NCI-H1694 treated with DMSO at 0.1 percent for 48 hours (cell line): Measurements from ENCODE around the gene HOXA5.

Experiments
- DNase-seq: peaks from one replicate; lab custom pipeline; 2025; lab: John Stamatoyannopoulos, UW

HOXA5 gene

DNA sequence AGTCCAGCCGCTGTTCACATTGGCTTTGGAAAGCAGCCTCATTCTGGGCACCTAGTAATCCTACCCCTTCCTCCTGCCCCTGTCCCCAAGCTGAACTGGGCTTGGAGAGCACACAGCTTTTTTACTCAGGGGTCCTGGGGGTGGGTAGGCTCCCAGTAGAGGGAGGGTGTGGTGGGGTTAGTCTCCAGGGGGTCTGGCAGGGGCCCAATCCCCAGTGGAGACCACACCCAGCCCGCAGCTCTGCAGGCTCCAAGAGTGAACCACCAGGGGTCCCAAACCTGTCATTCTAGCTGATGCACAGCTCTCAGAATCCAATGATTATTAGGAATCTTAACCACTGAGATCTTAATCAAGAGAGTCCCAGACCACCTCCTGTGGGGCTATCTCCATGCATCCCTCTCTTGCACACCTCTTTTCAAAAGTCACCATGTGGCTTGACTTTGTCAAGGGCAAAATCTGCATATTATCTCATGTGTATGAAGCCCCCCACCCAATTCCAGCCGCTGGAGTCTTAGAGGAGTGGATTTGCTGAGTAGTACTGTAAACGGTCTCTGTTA lies 38.9 kb upstream of the HOXA5 start:
- no peak for DNase-seq

DNA sequence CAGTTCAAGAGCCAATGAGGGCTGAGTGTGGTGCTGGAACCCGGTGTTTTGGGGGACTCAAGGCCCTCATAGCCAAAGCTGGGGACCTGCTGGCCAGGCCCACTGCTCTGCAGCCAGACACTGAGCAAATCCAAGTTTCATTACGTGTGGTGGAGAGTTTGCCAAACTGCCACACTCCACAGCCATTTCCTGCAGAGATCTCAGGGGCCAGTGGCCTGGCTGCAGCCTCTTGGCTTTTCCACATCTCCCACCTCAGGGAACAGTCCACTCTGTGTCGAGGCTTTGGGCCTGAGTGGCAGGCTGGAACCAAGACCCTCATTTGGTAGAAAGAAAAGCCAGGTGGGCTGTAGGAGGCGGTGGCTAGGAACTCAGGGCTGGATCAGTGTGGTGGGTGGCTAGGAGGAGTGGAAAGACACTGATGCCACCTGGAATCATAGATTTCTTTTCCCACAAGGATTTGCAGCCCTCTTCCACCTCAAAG lies 38.4 kb upstream of the HOXA5 start:
- DNase-seq, result no peak

DNA sequence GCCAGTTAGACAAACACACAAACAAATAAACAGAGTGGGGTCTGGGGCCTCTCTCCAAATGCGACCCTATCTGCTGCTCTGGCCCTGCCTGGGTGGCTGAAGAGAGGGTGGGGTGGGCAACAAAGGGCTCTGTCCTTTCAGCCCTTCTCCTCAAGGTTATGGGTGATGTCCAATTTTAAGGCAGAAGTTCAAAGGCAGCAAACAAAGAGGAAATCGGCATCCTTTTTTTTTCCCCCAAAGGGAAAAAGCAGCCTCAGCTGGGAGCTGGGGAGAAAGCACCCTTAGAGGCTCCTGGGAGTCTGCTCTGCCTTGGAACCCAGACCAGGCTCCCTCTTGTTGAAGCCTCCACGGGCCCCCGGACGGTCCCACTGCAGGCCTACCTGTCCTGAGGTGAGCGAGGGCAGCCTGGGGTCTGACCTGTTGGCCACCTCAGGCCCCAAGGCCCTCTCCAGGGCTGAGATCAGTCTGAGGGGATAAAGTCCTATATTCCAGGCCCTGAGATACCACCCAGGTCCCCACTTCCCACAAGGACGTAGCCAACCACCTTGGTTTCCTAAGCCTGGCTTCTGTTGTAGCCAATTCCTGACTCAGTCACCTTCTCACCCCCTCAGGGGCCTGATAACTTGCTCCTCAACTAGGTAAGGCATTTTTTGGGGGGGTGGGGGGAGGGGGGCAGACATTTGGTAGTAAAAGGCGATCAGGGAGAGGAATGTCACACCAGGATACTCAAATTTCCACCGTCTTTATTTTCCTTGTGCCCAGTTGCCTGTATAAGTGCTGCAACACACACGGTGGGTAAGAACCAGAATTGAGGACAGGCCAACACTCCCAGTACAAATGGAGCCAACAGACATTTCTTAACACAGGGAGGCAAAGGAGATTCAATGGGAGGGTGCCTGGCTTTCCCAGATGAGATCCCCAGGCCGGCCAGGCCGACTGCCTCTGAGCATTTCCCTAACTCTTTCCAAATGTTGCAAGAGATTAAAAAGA lies 37.2 kb upstream of the HOXA5 start:
- no peak for DNase-seq

DNA sequence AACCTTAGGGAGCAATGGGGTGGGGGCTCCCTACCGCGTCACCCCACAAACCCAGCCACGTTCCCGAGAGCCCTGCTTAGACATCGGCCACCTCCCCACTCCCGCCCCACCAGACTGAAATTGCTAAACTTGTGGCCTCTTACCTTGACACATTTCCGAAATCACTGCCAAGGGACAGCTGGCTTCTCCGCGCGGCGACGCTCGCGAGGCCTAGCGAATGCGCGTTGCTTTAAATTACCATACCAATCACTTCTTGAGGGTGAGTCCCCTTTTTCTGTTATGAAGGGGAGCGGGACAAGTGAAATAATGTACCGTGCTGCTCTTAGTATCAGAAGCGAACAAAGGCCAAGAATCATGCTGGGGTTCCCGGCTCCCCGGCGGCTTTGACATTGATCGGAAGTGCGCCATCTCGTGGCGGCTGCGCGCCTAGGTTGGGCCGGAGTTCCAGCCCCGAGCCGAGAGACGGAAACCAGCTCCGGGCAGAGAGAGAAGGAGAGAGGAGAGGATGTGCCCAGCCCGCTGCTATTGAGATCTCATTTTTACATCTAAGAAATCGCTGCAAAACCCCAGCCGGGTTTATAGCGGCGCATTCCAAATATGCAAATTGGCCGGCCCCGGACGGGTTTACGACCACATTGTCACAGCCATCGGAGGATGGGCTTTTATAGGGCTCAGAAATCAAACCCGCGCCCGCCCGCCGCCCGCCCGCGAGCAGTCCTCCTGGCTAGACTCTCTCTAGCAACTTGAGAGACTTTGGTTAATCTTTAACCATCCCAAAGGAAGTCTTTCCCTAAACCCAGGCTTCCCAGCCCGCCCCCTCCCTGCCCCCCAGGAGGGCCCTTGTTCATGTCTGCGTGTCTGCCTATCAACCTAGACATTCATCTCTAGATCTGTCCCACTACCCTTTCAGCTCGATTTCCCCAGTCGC lies 36.3 kb upstream of the HOXA5 start:
- no peak for DNase-seq

DNA sequence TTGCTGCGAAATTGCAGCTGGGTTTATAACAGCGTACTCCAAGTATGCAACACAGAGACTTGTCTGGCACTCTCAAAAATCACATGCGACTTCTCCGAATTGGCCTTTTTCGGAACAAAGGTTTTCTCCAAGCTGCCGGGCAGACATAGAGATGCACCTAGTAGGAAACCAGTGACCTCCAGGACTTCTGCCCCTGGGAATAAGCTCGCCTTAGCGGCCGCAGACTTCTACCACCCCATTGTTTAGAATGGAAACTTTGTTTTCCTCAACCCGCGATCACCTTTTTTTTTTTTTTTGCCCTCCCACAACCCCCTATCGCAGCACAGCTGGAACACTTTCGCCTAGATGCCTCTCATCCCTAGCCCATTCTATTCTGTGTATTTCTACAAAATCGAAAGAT lies 35.5 kb upstream of the HOXA5 start:
- DNase-seq, result no peak

DNA sequence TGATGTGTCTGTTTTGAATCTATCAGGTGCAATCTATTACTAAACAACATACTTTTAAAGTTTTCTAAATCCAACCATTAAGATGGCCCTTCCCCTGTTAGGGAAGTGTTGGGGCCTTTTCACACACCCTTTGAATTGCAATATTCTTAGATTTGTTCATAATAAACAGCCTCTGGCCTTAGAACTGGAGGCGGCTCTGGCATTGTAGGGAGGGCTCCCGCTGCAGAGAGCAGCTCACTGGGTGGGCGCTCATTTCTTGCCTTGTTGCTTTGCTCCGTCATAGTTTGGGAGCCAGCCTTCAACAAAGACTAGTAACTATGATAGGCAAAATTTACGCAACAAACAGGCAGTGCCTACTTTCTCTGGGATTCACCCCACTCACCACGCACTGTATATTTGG lies 34.9 kb upstream of the HOXA5 start:
- DNase-seq, result no peak

GRCh38 chr7:27177795-27178320 lies 34.4 kb upstream of the HOXA5 start:
- no peak for DNase-seq

GRCh38 chr7:27176962-27177794 lies 33.7 kb upstream of the HOXA5 start:
- DNase-seq, result no peak

- DNase-seq, result no peak
Measured at GRCh38 chr7:27176524-27176845, 33.0 kb upstream of the HOXA5 start.

DNA sequence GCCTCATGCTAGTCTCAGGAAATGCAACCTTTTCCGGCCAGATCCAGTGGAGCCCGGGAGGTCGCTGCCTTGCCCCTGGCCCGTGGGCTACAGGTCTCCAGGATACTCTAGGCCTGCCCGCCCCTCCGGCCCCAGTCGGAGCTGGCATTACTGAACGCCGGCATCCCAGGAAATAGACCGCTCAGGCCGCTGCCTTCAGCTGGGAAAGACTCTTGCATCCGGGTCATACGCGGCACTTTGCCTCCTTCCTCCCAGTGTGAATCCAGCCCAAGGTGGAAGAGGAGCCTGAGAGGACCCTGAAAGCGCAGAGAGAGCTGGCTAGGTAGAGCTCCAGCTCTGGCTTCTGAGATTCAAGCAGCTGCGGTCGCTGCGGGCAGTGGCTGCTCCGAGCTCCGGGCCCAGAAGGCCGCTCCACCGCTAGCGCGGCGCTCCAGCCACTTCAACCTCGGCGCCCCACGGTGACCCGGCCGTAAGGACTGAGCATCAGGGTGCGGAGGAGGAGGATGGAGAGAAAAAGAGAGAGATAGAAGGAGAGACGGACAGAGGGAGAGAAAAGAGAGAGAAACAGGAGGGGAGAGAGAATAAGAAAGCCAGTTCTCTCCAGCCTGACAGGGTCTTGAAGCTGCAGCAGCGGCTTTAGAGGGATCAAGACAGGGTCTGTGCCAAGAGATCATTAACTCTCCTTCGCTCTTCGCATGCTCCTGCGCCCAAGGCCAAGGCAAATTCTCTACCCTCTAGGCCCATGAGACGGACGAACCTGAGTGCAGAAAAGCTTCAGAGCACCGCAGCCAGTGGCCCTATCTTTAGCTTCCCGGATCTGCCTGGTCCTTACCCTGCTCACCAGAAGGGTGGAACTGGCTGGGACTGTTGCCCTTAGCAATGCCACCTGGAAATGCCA lies 32.4 kb upstream of the HOXA5 start:
- no peak for DNase-seq

- DNase-seq, result no peak
Measured at GRCh38 chr7:27174874-27175625, 31.6 kb upstream of the HOXA5 start.

GRCh38 chr7:27173956-27174873 lies 30.7 kb upstream of the HOXA5 start, which contains the start of gene HOXA10:
Gene HOXA10, minus strand, starts transcription at chr7:27174320. Its CDS starts 14 bp downstream, at chr7:27174306.
- DNase-seq, result no peak

DNA sequence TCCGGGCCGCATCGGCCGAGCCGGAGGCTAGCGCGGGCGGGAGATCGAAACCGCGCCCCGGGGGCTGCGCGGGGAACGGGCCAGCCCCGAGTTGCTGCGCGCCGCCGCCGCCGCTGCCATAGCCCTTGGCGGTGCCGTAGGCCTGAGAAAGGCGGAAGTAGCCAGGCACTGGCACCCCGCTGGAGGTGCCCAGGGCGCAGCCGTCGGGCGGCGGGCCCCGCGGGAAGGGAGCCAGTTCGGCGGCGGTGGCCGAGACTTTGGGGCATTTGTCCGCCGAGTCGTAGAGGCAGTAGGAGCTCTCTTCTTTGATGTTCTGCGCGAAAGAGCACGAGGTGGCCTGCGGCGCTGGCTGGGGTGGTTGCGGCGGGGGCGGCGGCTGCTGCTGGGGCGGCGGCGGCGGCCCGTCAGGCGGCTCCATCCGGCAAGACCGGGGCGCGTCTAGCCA lies 30.1 kb upstream of the HOXA5 start:
- DNase-seq, result no peak

DNA sequence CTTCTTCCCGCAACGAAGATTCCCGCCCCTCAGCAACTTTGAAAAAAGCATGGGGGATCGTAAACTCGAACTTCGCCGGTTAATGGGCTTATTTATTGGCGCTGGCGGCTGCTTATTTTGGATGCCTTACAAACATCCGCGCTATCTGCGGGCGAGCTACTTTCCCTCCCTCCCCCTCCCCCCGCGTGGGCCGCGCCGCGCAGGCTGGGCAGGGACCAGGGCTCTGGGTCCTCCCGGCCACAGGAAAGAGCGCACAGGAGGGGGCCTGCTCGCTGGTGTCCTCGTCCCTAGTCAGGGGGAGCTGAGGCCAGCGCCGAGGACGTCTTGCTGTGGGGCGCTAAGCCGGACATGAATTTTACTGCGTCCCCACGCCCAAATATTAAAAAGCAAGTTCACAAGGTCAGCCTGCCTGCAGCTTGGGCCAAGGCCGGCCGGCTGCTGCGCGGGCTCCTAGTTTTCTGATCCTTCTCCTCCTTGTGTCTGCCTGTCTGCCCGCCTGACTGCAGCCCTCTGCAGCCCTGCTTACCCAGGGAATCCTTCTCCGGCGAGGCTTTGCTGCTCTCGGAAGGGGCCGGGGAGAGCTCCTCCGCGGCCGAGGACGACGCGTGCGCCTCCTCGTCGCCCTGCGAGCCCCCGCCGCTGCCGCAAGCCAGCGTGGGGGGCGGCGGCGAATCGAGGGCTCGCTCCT lies 29.5 kb upstream of the HOXA5 start:
- no peak for DNase-seq

- DNase-seq, result no peak
Measured at GRCh38 chr7:27172315-27172774, 28.9 kb upstream of the HOXA5 start.

- no peak for DNase-seq
Measured at GRCh38 chr7:27171637-27172314, 28.3 kb upstream of the HOXA5 start.

DNA sequence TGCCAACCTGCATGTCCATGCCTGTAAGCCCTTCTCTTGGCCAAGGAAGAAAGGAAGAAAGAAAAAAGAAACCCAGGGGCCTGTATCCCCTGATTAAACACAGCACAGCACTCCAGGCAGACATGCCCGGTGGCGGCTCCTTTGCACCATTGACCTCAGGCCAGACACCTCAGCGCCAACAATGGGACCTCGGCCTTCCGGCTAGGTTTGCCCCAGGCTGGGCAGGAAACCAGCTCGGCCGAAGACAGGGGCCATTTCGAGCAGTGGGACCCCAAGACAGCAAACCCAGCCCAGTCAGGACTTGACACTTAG lies 27.8 kb upstream of the HOXA5 start:
- no peak for DNase-seq
